ENCODE measurements around the gene NOC3L.

NOC3L gene

DNA sequence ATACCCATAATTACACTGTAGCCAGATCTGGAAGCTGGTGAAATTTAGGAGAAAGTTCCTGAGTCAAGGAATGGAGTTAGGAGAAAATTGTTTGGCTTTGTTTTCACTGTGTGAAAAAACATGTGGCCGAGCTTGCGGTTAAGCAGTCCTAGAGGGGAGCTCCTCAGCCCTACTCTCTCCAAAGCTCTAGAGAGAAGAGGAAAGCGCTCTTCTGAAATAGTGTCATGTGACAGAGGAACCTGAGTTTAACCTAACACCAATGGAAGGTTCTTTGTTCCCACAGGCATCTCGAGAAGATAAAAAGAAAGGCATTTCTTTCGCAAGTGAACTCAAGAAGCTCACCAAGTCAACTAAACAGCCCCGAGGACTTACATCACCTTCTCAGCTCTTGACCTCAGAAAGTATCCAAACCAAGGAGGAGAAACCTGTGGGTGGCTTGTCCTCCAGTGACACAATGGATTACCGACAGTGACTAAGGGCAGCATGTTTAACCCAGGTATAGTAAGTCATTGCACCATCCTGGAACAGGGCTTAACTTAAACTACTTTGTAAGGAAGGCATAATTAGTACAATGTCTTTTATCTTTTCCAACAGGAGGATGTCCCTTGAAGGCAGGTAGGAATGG is 38.0 kb downstream of the NOC3L start:
- TF ChIP-seq, protein P1, sequence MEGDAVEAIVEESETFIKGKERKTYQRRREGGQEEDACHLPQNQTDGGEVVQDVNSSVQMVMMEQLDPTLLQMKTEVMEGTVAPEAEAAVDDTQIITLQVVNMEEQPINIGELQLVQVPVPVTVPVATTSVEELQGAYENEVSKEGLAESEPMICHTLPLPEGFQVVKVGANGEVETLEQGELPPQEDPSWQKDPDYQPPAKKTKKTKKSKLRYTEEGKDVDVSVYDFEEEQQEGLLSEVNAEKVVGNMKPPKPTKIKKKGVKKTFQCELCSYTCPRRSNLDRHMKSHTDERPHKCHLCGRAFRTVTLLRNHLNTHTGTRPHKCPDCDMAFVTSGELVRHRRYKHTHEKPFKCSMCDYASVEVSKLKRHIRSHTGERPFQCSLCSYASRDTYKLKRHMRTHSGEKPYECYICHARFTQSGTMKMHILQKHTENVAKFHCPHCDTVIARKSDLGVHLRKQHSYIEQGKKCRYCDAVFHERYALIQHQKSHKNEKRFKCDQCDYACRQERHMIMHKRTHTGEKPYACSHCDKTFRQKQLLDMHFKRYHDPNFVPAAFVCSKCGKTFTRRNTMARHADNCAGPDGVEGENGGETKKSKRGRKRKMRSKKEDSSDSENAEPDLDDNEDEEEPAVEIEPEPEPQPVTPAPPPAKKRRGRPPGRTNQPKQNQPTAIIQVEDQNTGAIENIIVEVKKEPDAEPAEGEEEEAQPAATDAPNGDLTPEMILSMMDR (conservative IDR thresholded peaks at IDR 0.05; ENCODE audit: control insufficient read depth, insufficient read depth, low read depth, low read length): no peak
- no peak for DNase-seq (ENCODE audit: low read depth)
- no peak overlapping the region for H3K4me3 ChIP-seq (ENCODE audit: control insufficient read depth, low read depth, low read length)

DNA sequence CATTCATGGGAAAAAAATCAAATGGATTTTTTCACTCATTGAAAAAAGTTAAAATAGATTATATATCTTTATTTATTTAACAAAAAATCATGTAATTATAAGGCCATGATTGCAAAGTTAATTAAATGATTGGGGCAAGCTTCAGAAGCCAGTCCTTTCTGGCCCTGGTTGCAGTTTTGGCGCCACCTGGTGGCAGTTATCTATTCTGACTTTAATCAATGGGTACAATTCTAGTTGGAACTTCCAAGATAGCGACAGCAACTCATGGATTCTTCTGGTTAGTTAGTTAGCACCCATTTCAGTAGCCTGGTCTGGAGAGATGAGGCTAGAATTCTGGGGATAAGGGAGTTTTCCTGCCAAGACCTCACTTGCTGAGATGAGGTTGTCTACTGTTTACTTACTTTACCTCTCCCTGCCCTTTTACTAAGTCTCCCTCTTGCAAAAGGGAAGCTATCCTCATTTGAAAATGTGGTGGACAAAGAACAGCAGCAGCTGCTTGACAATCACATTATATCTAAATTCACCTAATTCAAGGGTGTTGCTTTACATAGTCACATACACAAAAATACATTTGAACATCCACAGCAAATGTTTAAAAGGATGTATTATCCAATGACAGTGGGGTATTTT is 42.3 kb downstream of the NOC3L start:
- H3K4me3 ChIP-seq (ENCODE audit: control insufficient read depth, low read depth, low read length): no peak overlapping the region
- TF ChIP-seq, protein P1 (conservative IDR thresholded peaks at IDR 0.05; ENCODE audit: control insufficient read depth, insufficient read depth, low read depth, low read length): peak; percentile 87
- peak; percentile 65 for DNase-seq (ENCODE audit: low read depth)

DNA sequence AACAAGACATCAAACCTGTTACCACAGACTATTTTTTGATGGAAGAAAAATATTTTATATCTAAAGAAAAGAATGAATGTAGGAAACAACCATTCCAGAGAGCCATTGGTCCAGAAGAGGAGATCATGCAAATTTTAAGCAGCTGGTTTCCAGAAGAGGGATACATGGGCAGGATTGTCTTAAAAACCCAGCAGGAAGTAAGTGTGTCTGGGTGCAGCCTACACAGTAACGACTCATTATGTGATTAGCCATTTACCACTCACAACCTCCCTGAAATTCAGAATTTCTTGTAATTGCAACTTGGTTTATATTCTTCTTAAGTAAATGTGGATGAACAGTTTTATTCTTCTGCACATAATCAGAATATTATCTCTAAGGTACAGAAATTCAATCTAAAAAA is 46.2 kb downstream of the NOC3L start:
- DNase-seq (ENCODE audit: low read depth): no peak
- no peak overlapping the region for H3K4me3 ChIP-seq (ENCODE audit: control insufficient read depth, low read depth, low read length)
- TF ChIP-seq, protein P1 (conservative IDR thresholded peaks at IDR 0.05; ENCODE audit: control insufficient read depth, insufficient read depth, low read depth, low read length): no peak

DNA sequence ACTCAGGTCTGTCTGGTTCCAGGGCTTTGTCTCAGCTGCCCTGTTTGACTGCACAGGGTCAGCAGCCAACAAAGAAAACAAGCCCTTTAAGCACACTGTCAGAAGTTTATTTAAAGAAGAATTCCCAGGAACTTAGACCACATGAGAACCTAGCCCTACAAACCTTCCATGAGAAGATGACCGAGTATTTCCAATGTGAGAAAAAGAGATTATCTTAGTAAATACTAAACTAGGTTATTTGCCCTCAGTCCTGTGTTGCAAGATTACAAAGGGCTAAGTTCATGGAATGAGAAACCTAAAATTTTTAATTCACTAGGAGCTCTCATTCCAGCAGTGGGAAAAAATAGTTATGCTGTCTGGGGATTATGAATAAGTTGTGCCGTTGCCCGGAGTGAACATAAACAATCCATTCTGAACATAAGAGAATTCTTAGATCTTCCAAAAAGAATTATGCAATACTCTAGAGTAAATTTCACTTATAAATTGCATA is 46.7 kb downstream of the NOC3L start:
- TF ChIP-seq, protein P1 (conservative IDR thresholded peaks at IDR 0.05; ENCODE audit: control insufficient read depth, insufficient read depth, low read depth, low read length): no peak
- DNase-seq (ENCODE audit: low read depth): peak; percentile 78
- H3K4me3 ChIP-seq (ENCODE audit: control insufficient read depth, low read depth, low read length): no peak overlapping the region

DNA sequence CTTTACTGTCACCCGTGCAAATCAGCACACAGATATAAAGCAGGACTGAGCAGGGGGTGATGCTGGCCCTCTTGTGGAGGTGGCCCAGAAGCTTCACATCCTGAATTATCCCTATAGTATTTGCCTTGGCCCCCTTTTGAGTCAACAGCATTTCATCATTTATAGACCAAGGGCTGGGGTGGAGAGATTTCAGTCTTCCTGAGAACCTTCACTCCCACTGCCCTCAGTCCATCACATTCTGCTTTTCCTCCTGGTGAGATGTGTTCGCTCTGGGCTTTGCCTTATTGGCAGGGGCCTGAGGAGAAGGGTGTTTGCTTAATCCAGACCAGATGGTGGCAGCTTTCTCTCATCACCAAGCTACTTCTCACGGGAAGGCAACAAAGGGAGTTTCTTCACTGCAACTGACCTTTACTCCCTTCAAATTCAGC is 47.7 kb downstream of the NOC3L start:
- H3K4me3 ChIP-seq (ENCODE audit: control insufficient read depth, low read depth, low read length): no peak overlapping the region
- TF ChIP-seq, protein P1 (conservative IDR thresholded peaks at IDR 0.05; ENCODE audit: control insufficient read depth, insufficient read depth, low read depth, low read length): peak; percentile 12
- peak; percentile 66 for DNase-seq (ENCODE audit: low read depth)

DNA sequence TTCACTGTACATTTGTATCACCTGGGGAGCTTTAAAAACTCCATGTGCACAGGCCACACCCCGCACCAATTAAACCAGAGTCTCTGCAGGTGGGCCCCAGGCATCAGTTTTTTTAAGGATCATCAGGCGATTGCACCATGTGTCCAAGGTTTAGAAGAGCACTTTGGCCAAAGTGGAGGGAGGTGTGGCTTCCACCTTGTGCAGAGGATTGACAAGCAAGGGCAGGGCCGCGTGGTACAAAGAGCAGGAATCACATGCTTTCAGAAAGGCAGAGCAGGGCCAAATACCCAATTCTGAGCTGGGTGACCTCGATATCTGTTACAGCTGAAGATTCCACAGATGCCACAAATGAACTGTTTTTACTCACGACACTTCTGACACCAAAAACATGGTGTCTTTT is 52.4 kb downstream of the NOC3L start:
- TF ChIP-seq, protein P1 (conservative IDR thresholded peaks at IDR 0.05; ENCODE audit: control insufficient read depth, insufficient read depth, low read depth, low read length): no peak
- H3K4me3 ChIP-seq (ENCODE audit: control insufficient read depth, low read depth, low read length): no peak overlapping the region
- no peak for DNase-seq (ENCODE audit: low read depth)
